LNCAP (cell line): ENCODE measurements around the gene MAN1A2.

Experiments used
- CTCF ChIP-seq: fragments of 450-650 bp; IDR thresholded peaks from 2 replicates; pipeline ENCODE4 v1.5.1; 2017; ENCODE audit warnings: mild to moderate bottlenecking

The MAN1A2 gene

GRCh38 chr1:117546467-117546866 lies 179.2 kb downstream of the MAN1A2 start:
- TF ChIP-seq CTCF = no peak

DNA sequence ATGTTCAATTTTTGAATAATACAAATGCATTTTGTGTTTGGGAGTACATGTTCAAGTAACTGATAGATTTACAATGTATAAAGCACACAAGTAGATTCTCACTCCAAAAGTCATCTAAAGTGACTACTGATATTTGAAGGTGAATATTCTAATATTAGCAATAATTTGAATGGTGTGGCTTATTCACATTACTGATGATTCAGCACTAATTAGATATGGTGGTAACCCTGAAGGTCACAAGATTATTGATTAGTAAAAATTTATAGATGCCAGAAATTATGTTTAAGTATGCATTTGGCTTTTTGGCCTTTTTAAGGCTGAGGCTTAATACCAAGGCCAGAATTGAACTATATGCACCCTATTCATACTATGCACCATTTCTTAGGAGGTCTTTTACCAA lies 186.2 kb downstream of the MAN1A2 start:
- TF ChIP-seq CTCF = no peak

GRCh38 chr1:117555806-117556205 lies 188.6 kb downstream of the MAN1A2 start:
- TF ChIP-seq CTCF = no peak

GRCh38 chr1:117556341-117556740 lies 189.1 kb downstream of the MAN1A2 start:
- no peak for TF ChIP-seq CTCF

GRCh38 chr1:117556976-117557375 lies 189.7 kb downstream of the MAN1A2 start:
- TF ChIP-seq CTCF = no peak

DNA sequence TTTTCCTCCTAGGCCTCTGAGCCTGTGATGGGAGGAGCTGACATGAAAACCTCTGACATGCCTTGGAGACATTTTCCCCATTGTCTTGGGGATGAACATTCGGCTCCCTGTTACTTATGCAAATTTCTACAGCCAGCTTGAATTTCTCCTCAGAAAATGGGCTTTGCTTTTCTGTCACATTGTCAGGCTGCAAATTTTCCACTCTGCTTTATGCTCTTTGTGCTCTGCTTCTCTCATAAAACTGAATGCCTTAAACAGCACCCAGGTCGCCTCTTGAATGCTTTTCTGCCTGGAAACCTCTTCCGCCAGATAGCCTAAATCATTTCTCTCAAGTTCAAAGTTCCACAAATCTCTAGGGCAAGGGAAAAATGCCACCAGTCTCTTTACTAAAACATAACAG lies 191.9 kb downstream of the MAN1A2 start:
- TF ChIP-seq CTCF = no peak

GRCh38 chr1:117559985-117560384 lies 192.7 kb downstream of the MAN1A2 start:
- TF ChIP-seq CTCF = no peak

GRCh38 chr1:117561071-117561470 lies 193.8 kb downstream of the MAN1A2 start:
- TF ChIP-seq CTCF = no peak
